Muscle layer of duodenum (tissue), 2 donors: ENCODE data around the gene MRAP2.

Experiments used
- H3K27ac ChIP-seq: one replicate; pipeline ENCODE4 v1.7.0; 2013; ENCODE audit warnings: mild to moderate bottlenecking, low read length
- H3K27me3 ChIP-seq: one replicate; pipeline ENCODE4 v1.7.0; 2013; ENCODE audit warnings: low read depth, mild to moderate bottlenecking, control low read depth, low read length
- H3K36me3 ChIP-seq, 2 donors: one replicate each; pipeline ENCODE4 v1.7.0; 2013; ENCODE audit warnings: low read length in 2 of 2, control low read depth in 1 of 2, mild to moderate bottlenecking in 1 of 2; ENCODE audit not compliant: insufficient read depth in 2 of 2, control insufficient read depth in 1 of 2
- H3K4me1 ChIP-seq, 2 donors: one replicate each; pipeline ENCODE4 v1.7.0; 2013; ENCODE audit warnings: low read length in 2 of 2, mild to moderate bottlenecking in 2 of 2, control low read depth in 1 of 2, moderate library complexity in 1 of 2; ENCODE audit not compliant: insufficient read depth in 2 of 2, control insufficient read depth in 1 of 2
- H3K4me3 ChIP-seq, 2 donors: one replicate each; pipeline ENCODE4 v1.7.0; 2013; ENCODE audit warnings: low read length in 2 of 2, low read depth in 1 of 2, mild to moderate bottlenecking in 1 of 2
- H3K9me3 ChIP-seq, 2 donors: one replicate each; pipeline ENCODE4 v1.7.0; 2013; ENCODE audit warnings: low read length in 2 of 2, control low read depth in 1 of 2, mild to moderate bottlenecking in 1 of 2; ENCODE audit not compliant: control insufficient read depth in 1 of 2
- donor health status: healthy.

MRAP2 gene

GRCh38 chr6:84137989-84138575 lies 104.5 kb downstream of the MRAP2 start:
- Histone ChIP-seq H3K9me3 (no peaks in the 10 kb centered on the region), H3K27ac (no peak overlapping the region), H3K27me3 (no peaks in the 10 kb centered on the region), H3K36me3 (peaks cover 0 to 12% of the 10 kb centered on the region in 2 donors), H3K4me3 (no peak overlapping the region), H3K4me1 (no peaks in the 10 kb centered on the region)

DNA sequence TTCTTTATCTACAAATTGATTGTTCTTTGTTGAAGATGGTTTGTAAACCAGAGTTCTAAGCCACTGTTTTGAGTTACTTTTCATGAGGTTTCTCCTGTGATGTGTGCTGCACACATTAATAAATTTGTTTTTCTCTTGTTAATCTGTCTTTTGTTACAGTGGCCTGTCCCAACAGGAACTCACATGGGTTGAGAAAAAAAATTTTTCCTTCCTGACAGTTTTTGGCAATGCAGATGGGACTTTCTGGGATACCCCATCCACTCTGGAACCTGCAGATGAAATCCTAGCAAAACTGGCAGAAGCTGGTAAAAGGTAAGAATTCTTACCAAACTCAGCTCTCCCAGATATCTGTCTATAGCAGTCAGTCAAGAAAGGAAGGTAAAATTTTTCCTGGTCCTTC lies 105.7 kb downstream of the MRAP2 start:
- H3K36me3 ChIP-seq = peaks cover 0 to 4% of the 10 kb centered on the region in 2 donors
- H3K9me3 ChIP-seq = no peaks in the 10 kb centered on the region
- H3K4me1 ChIP-seq = no peaks in the 10 kb centered on the region
- no peak overlapping the region for H3K27ac ChIP-seq
- no peak overlapping the region for H3K4me3 ChIP-seq
- no peaks in the 10 kb centered on the region for H3K27me3 ChIP-seq
